IPS DF 19.7 (cell line): ENCODE data around the gene DOHH.

Experiments used
- DNase-seq: peaks from one replicate; pipeline ENCODE4 v3.0.0-alpha.2; 2013; ENCODE audit warnings: low read depth, low spot score

DOHH gene, protein sequence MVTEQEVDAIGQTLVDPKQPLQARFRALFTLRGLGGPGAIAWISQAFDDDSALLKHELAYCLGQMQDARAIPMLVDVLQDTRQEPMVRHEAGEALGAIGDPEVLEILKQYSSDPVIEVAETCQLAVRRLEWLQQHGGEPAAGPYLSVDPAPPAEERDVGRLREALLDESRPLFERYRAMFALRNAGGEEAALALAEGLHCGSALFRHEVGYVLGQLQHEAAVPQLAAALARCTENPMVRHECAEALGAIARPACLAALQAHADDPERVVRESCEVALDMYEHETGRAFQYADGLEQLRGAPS

DNA sequence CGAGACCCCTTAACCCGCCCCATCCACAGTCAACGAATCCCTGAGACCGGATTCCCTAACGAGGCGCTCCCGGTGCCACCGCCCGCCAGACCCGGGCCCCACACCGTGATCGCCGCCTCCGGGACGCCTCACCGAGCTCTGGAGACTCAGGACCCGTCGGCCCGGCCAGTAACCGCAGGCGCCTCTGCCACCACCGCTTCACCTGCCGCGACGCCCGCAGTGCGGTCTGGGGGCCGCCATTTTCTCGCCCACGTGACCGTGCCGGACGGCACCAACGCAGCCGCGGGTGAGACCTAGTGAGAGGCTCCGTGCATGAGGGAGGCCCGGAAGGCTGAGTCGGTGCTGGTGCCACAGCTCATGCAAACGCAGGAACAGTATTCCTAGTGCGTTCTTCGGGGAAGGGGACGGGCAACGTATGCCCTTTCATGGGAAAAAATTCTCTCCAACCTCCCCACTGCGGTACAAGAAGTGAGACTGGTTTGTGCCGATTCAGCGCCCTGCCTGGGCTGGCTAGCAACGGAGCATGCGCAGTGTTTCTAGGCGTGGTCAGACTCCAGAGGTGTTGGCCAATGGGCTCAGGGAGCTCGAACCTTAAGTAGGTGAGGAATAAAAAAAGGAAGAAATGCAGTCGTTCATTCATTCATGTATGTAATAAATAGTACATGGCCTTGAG is at the start of gene DOHH:
TSS of gene DOHH (minus strand) at position 246 of the 673 bp plus-strand sequence. CDS start 3,860 bp downstream, outside the sequence.
- DNase-seq, result peak; percentile 88

DNA sequence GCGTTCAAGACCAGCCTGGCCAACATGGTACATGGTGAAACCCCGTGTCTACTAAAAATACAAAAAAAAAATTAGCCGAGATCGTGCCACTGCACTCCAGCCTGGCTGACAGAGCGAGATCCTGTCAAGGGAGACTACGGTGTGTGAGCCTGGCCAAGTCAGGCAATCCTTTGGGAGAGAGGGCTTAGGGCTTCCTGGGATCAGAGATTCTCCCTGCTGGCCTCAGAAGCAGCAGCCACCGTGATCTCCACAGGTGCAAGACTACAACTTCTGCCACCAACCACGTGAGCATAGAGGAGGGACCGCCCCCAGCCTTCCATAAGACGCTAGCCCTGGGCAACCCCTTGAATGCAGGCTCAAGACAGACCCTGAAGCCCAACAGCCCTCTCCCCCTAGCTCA is 49.3 kb upstream of the DOHH start:
- DNase-seq, result no peak

DNA sequence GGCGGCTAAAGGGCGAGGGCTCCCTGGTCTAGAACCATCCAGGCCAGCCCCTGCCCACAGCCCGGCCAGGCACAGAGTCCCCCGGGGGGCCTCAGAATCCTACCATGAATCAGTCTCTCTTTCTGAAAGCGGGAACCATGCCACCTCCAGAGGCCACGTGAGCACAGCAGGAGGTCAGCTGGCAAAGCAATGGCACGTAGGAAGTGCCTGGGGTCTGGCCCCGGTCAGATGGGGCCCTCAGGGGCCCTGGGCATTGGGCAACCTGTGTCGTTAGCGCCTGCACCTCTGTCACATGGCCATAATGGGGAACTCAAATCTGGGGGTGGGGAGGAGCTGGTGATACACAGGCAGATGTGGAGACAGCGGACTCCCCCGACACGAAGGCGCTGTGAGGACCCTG is 48.1 kb upstream of the DOHH start:
- no peak for DNase-seq

DNA sequence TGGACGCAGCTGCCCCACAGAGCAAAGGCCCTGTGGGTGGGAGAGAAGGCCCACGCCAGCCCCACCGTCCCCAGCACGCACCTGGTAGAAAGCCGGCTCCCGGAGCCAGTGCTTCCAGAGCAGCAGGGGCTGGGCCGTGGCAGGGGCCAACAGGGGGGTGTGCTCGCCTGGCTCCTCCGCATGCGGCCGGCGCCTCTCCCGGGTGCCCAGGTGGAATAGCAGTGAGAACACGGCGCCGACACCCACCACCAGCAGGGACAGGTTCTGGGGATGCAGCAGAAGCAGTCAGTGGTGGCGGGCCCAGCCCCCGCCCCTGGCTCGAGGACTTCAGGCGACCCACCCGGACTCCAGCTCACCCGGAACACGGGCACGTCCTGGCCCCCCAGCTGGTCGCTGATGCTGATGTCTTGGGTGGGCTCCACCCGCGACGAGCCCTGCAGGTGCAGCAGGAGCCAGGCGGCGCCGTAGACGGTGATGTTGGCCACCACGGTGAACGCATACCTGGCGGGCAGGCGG is 47.4 kb upstream of the DOHH start:
- DNase-seq, result no peak

DNA sequence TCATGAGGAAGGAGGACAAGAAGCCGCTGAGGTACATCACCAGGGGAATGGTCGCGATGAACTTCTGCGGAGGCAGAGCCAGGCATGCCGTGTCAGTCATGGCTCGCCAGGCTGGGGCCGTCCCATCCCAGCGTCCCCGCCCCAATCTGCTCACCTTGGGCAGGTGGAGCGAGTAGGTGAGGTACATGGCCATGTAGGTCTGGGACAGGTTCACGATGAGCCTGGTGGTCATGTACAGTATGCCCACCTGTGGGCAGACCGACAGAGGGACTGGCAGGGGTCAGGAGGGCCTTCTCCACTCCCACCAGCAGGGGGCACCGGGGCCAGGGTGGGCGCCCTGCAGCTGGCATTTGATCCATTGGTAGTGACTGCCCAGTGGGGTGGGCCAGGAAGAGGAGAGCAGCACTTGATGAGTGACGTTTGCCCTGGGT is 46.8 kb upstream of the DOHH start:
- DNase-seq, result no peak

DNA sequence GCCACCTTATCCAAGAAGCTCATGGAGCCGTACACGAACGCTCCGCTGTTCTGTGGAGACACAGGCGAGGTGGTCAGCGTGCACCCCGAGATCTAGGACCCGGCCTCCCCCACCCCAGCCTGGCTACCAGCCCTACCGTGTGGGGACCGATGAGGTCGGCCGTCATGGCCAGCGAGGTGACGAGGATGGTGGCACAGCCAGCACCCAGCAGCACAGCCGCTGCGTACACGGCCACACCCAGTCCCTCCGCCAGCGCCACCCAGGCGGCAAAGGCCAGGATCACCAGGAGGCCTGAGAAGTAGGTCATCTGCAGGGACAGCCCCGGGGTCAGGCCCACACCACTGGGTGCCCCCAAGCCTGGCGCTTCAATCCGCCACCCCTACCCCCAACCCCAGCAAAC is 45.6 kb upstream of the DOHH start:
- DNase-seq, result no peak

DNA sequence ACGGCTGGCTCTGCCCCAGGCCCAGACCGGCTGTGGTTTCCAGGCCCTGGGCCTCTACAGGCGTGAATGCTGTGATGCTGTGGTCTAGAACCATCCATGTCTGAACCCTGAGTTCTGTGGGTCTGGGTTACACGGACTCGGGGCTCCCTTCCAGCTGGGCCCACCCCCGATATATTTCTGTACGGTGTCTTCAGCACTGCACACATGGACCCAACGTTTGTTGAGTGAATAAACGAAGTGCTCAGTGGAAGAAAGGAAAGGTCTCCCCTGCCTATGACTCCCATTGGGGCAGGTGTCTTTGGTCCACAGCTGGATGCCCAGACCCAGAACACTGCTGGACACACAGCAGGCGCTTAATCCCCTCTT is 45.2 kb upstream of the DOHH start:
- no peak for DNase-seq

DNA sequence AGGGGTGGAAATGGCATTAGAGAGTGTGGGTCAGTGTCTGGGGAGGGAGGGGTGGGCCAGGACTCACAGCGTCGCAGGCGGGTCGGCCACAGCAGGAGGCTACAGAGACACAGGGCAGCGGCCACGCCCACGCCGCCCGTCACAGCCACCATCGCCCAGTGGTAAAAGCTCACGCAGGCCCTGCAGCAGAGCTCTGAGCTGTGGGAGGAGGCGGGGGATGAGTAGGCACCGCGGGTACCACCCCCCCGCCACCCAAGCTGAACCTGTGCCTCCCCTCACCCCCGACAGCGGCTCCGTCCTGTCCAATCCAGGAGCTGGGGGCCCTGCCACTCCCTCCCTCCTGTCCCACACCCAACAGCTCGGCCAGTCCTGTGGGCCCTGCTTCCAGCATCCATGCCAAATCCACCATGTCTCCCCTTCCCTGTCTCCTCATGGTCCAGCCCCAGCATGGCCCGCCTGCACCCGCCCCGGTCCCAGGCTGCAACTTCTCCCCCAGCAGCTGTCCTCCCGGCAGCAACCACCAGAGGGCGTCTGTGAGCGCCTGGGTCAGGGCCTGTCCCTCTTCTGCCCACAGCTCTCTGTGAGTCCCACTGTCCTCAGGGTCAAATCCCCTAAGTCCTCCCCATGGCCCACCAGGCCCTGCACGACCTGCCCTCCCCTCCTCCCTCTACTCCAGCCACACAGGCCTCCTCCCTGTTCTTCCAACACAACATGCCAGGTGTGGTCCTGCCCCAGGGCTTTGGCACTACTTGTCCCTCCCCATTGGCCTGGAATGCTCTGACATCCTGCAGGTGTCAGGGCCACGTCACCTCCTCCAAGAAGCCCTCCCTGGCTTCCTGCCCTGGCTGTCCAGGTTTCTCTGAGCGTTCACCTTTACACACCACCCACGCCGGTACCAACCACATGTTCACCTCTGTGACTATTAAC is 44.5 kb upstream of the DOHH start:
- no peak for DNase-seq

DNA sequence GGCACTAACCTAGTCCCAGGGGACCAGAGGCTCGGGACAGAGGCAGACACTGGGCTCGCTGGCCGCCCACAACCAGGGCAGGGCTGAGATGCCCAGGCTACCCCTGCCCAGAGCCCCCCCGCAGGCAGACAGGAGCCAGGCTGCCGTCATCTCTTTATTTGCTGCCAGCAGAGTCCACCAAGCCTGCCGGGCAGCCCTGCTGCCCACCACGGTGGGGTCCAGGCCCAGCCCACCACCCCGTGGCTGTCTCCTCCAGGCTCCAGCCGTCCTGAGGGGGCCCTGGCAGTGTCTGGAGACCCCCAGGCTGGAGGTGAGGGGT is 43.5 kb upstream of the DOHH start:
- DNase-seq, result no peak

DNA sequence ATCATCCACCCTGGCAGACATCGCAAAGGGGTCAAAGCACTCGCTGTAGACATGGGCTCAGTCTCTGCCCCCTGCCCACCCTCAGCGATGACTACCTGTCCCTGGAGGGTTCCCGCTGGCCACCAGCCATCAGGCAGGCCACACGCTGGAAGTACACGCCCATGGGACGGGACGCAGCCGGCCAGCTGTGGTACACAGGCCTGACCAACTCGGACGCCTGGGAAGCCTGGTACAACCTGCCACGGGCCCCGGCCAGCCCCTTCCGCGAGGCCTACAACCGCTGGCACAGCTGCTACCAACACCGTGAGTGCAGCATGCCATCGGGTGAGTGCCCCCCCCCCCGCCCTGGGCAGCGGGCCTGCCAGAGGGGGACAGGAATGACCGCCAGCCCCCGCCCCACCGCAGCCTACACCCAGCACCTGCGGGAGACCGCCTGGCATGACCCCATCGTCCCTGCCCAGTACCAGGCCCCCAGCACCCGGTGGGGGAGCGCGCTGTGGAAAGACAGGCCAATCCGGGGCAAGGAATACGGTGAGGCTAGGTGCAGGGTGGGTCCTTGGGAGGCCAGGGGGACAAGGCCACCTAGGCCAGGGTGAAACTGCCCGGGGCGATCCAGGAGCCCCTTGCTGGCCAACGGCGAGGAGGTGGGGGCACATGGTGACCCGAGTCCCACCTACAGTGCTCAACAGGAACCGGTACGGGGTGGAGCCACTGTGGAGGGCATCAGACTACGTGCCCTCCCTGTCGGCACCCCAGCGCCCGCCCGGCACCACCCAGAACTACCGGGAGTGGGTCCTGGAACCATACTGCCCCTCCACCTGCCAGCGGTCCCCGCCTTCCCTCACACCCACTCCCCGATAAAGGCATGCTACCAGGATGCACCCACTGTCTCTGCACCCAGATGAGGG is 42.9 kb upstream of the DOHH start:
- no peak for DNase-seq

DNA sequence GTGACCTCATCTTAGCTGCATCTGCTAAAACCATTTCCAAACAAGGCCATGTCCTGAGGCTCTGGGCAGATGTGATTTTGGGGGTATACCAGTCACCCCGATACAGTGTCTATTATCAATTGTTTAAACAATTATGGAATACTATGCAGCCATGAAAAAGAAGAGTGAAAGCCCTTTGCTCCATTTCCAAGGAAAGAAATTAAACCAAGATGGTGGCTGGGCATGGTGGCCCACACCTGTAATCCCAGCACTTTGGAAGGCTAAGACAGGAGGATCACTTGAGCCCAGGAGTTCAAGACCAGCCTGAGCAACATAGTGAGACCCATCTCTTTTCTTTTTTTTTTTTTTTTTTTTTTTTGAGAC is 39.3 kb upstream of the DOHH start:
- no peak for DNase-seq

DNA sequence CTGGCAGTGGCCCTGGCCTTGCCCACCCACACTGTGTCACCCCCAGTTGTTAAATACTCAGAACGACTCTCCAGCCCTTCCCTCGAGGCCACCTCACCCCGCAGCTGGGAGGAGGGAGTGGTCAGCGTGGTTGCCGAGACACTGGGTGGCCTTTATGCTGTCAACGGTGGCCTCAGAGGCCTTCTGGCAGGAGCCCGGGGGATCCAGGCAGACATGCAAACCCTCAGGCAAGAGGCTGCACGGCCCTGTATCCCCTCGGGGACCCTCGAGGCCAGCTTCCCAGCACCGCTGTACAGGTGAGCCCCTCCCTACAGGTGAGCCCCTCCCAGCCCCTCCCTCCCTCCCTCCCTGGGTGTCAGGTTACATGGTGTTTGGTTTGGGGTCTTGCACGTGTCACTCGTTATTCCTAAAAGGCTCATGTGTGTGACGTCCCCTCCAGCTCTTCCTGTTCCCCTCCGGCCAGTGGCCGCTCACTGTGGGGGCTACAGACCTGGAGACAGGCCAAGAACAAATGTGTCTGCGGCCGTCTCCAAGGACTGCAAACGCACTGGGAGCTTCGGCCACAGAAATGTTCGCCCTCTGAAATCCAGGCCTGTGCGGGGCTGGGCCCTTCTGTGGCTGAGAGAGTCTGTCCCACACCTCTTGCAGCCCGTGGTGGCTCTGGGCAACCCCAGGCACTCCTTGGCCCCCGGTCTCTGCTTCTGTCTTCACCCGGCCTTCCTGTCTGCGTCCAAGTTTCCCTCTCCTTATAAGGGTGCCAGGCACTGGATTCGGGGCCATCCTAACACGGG is 38.7 kb upstream of the DOHH start, which contains the start of gene TEKTIP1:
TSS of gene TEKTIP1 (plus strand) at position 210 of the 791 bp plus-strand sequence. CDS start at position 214, 4 bp downstream.
- no peak for DNase-seq

DNA sequence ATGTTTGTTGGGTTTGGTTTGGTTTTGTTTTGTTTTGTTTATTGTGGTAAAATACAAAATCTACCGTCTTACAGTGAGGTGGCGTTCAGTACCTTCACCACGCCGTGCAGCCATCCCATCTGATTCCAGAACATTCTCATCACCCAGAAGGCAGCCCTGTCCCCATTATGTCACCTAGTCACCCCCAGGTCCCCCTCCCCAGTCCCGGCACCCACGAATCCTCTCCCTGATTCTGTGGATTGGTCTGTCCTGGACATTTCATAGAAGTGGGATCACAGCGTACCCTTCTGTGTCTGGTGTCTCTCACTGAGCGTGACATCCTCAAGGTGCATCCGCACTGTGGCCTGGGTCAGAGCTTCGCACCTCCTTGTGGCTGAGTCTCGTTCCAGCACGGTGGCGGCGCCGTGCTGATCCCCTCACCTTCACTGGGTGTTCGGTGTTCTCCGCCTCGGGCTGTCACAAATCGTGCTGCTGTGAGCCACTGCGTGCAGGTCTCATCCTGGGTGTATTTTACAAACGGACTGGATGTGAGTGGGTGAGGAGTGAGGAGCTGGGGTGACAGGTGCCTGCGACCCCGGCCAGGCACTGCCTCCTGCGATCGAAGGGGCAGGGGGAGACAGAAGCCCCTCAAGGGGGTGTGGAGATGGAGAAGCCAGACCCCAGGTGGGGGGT is 37.9 kb upstream of the DOHH start:
- no peak for DNase-seq

DNA sequence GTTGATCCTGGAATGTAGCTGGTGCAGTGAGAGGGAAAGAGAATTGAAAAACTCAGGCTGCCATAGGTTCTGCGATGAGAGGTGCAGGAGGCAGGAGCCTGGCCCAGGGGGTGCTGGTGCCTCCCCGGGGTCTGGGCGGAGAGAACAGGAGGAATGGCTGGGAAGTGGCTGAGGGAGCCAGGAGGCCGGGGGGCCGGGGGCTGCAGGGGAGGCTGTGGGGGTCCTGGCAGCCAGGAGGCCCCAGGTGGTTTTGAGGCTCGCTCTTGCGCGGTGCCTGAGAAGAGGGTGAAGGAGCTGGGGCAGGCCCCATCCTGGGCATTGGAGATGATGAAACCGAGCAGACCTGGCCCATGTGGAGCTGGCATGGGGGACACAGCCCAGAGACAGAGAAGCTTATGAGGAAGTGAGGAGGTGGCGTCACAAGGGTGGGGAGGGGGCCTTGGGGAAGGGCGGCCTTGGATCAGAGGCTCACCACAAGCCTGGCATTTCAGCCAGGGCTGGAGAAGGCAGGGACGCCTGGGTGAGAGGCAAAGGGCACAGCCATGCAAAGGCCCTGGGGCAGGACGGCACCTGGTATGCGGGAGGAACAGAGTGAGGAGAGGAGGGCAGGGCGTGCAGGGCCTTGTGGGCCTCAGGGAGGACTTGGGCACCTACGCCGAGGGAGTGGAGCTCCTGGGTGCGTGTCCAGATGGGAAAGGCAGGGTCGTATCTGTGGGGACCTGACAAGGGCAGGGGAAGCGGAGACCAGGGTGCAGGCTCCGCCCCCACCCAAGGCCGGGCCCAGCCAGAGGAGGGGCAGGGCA is 37.2 kb upstream of the DOHH start:
- no peak for DNase-seq

DNA sequence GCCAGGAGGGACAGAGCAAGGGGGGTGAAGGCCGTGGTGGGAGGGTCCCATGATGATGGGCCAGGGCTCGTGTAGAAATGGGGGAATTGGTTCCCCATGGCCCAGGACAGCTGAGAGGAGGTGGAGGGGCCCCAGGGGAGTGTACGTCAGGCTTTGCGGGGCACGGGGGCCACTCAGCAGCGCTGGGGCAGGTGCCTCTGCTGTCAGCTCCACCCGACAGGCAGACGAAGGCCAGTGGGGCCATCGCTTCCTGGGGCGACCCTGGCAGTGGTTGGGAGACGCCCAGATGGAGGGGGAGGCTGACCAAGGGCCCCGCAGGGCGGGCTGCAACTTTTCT is 36.6 kb upstream of the DOHH start:
- no peak for DNase-seq

DNA sequence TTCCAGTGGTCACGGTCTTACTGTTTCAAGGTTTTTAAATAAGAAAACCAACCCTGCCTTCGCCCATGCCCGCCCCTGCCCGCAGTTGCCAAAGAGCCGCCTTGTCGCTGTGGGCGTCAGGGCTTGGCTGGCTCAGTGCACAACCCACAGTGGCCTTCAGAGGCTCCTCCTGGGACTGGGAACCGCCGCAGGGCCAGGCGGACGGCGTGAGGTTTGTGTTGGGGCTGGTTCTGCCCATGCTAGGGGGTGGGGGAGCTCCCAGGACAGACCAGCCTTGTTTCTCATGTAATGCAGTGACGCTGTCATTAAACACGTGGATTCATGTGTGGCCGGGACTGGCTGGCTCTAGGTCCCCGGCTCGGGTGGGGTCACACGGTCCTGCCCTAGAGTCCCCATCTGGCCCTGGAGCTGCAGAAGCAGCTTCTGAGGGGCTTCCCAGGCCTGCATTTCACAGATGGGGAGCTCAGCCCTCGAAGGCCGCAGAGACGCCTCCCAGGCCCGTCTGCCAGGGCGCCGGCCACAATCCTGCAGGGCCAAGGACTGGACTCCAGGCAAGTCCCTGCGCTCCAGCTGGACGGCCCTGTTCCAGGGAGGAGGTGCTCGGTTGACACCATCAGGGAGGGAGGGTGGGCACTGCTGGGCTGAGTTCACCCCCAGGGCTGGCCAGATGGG is 36.1 kb upstream of the DOHH start:
- no peak for DNase-seq

DNA sequence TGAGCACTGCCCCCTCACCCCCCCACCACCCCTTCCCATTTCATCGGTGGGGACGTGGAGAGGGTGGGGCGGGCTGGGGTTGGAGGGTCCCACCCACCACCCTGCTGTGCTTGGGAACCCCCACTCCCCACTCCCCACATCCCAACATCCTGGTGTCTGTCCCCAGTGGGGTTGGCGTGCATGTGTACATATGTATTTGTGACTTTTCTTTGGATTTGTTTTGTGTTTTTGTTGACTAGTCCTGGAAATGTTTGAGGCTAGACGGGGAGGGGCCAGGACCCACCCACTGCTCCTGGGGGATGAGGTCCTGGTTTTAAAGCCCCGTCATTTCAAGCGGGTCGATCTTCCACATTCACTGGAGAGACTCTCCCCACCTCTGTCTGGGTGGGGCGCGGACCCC is 35.5 kb upstream of the DOHH start:
- DNase-seq, result no peak

DNA sequence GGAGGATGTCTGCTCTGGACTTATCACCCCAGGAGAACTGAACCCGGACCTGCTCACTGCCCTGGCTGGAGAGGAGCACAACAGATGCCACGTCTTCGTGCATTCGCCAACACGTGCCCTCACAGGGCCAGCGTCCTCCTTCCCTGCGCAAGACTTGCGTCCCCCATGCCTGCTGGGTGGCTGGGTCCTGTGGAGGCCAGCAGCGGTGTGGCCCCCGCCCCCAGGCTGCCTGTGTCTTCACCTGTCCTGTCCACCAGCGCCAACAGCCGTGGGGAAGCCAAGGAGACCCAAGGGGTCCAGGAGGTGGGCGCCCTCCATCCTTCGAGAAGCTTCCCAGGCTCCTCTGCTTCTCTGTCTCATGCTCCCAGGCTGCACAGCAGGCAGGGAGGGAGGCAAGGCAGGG is 35.1 kb upstream of the DOHH start:
- no peak for DNase-seq

DNA sequence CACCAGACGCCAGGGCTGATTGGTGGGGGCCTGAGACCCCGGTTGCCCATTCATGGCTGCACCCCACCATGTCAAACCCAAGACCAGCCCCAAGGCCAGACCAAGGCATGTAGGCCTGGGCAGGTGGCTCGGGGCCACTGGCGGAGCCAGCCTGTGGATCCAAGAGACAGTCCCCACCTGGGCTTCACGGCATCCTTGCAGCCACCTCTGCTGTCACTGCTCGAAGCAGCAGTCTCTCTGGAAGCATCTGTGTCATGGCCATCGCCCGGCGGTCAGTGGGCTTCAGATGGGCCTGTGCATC is 34.7 kb upstream of the DOHH start:
- DNase-seq, result no peak
